Measurements from ENCODE around the gene CDKL2.
"Not testable (repeated sequence)": the region's sequence is repeated elsewhere in the genome, so short reads cannot be mapped to it uniquely, and the experiment has no call there.

Gene CDKL2

GRCh38 chr4:75672461-75673026, 42.2 kb upstream of the CDKL2 start:
- no peak for TF ChIP-seq CTCF (IDR thresholded peaks at IDR 0.05; ENCODE audit: low read length, missing control alignments)
- DNase-seq (ENCODE audit: low read depth) = peak; percentile 52
- peak overlapping the region; percentile 84 for H3K4me3 ChIP-seq (replicated peaks; ENCODE audit: low read depth, low read length)

- DNase-seq (ENCODE audit: low read depth) = peak; percentile 16
- H3K4me3 ChIP-seq (replicated peaks; ENCODE audit: low read depth, low read length) = peak overlapping the region; percentile 84
- no peak for TF ChIP-seq CTCF (IDR thresholded peaks at IDR 0.05; ENCODE audit: low read length, missing control alignments)
These were observed 41.6 kb upstream of the CDKL2 start for GRCh38 chr4:75671802-75672421.

- no peak overlapping the region for H3K4me3 ChIP-seq (replicated peaks; ENCODE audit: low read depth, low read length)
- DNase-seq (ENCODE audit: low read depth) = no peak
- TF ChIP-seq CTCF (IDR thresholded peaks at IDR 0.05; ENCODE audit: low read length, missing control alignments) = no peak
These were observed 38.3 kb upstream of the CDKL2 start for GRCh38 chr4:75668596-75668995.

- not testable (repeated sequence) for DNase-seq (ENCODE audit: low read depth); H3K4me3 ChIP-seq (replicated peaks; ENCODE audit: low read depth, low read length)
These were observed 37.3 kb upstream of the CDKL2 start for GRCh38 chr4:75667636-75668035.

GRCh38 chr4:75666299-75666698, 36.0 kb upstream of the CDKL2 start:
- TF ChIP-seq CTCF (IDR thresholded peaks at IDR 0.05; ENCODE audit: low read length, missing control alignments) = no peak
- no peak for DNase-seq (ENCODE audit: low read depth)
- no peak overlapping the region for H3K4me3 ChIP-seq (replicated peaks; ENCODE audit: low read depth, low read length)

- not testable (repeated sequence) for DNase-seq (ENCODE audit: low read depth); H3K4me3 ChIP-seq (replicated peaks; ENCODE audit: low read depth, low read length)
These were observed 34.3 kb upstream of the CDKL2 start for GRCh38 chr4:75664604-75665003.

GRCh38 chr4:75662626-75663025, 32.3 kb upstream of the CDKL2 start:
- no peak for TF ChIP-seq CTCF (IDR thresholded peaks at IDR 0.05; ENCODE audit: low read length, missing control alignments)
- no peak overlapping the region for H3K4me3 ChIP-seq (replicated peaks; ENCODE audit: low read depth, low read length)
- DNase-seq (ENCODE audit: low read depth) = no peak

- DNase-seq (ENCODE audit: low read depth) = no peak
- no peak overlapping the region for H3K4me3 ChIP-seq (replicated peaks; ENCODE audit: low read depth, low read length)
- no peak for TF ChIP-seq CTCF (IDR thresholded peaks at IDR 0.05; ENCODE audit: low read length, missing control alignments)
These were observed 30.2 kb upstream of the CDKL2 start for GRCh38 chr4:75660491-75660890.

Measured in fibroblast of pulmonary artery (primary cell).